IMR-90 (cell line): ENCODE results near the gene INTS11. TPM values are rescaled to one million over a fixed set of nuclear protein-coding genes. Genes with fewer than 3 reads are reported as not detected.

Experiments used
- ATAC-seq: fragments of 200-7000 bp; cut with Tn5 transposase; 2 replicates; pipeline ENCODE4 v1.9.1; 2020; ENCODE audit warnings: low read depth, mild to moderate bottlenecking, moderate library complexity
- BruUV-seq: library from RNA; stranded (reverse); fragments of 400-500 nt; replicated peaks from 2 replicates; lab custom pipeline; 2021; lab: Mats Ljungman, UMichigan
- CTCF ChIA-PET: fragments of 300-600 bp; formaldehyde crosslinking; extraction: SDS; loops from one replicate; lab custom pipeline; 2021; ENCODE audit warnings: antibody characterized with exemption; lab: Yijun Ruan, JAX
- POLR2A ChIA-PET: fragments of 300-600 bp; sonication (Branson Sonifier 250); formaldehyde crosslinking; loops from one replicate; lab custom pipeline; 2022; ENCODE audit warnings: antibody characterized with exemption; ENCODE audit not compliant: unreplicated experiment; lab: Charles Lee
- DNase-seq: peaks from one replicate; pipeline ENCODE4 v3.0.0; 2013
- H2AFZ ChIP-seq: replicated peaks from 2 replicates; pipeline ENCODE3; 2013; ENCODE audit warnings: low read length, mild to moderate bottlenecking; ENCODE audit not compliant: poor library complexity
- H2AK5ac ChIP-seq: 2 replicates; pipeline ENCODE4 v1.6.1; 2013; ENCODE audit warnings: low read depth, low read length, inconsistent platforms
- H2AK9ac ChIP-seq: replicated peaks from 2 replicates; pipeline ENCODE3; 2013; ENCODE audit warnings: mild to moderate bottlenecking, low read depth, low read length, moderate library complexity; ENCODE audit not compliant: poor library complexity
- H2BK120ac ChIP-seq: 2 replicates; pipeline ENCODE4 v1.6.1; 2013; ENCODE audit warnings: low read depth, low read length, inconsistent platforms
- H2BK15ac ChIP-seq: 3 replicates; pipeline ENCODE4 v1.6.1; 2013; ENCODE audit warnings: low read depth, low read length, inconsistent platforms
- H2BK20ac ChIP-seq: 2 replicates; pipeline ENCODE4 v1.6.1; 2013; ENCODE audit warnings: low read depth, mild to moderate bottlenecking, inconsistent platforms, low read length, moderate library complexity
- H2BK5ac ChIP-seq: 2 replicates; pipeline ENCODE4 v1.6.1; 2013; ENCODE audit warnings: mild to moderate bottlenecking, low read depth, low read length, inconsistent platforms; ENCODE audit not compliant: poor library complexity, severe bottlenecking
- H3K14ac ChIP-seq: replicated peaks from 2 replicates; pipeline ENCODE4 v1.6.1; 2013; ENCODE audit warnings: low read depth, low read length, inconsistent platforms
- H3K18ac ChIP-seq: 2 replicates; pipeline ENCODE4 v1.6.1; 2013; ENCODE audit warnings: low read depth, low read length, control low read depth
- H3K23ac ChIP-seq: 2 replicates; pipeline ENCODE4 v1.6.1; 2013; ENCODE audit warnings: low read depth, low read length, inconsistent platforms
- H3K27ac ChIP-seq: 2 replicates; pipeline ENCODE4 v1.5.1; 2013; ENCODE audit warnings: mild to moderate bottlenecking, control low read depth, low read length; ENCODE audit not compliant: insufficient read depth
- H3K27me3 ChIP-seq: 2 replicates; pipeline ENCODE4 v1.6.1; 2013; ENCODE audit warnings: low read length; ENCODE audit not compliant: control insufficient read depth, insufficient read depth
- H3K36me3 ChIP-seq: 2 replicates; pipeline ENCODE4 v1.6.1; 2013; ENCODE audit warnings: low read length, mixed read lengths; ENCODE audit not compliant: control insufficient read depth, insufficient read depth
- H3K4ac ChIP-seq: 2 replicates; pipeline ENCODE4 v1.6.1; 2013; ENCODE audit warnings: low read depth, low read length, inconsistent platforms
- H3K4me1 ChIP-seq: 2 replicates; pipeline ENCODE4 v1.6.1; 2013; ENCODE audit warnings: low read length, mixed read lengths; ENCODE audit not compliant: control insufficient read depth, insufficient read depth
- H3K4me2 ChIP-seq: 2 replicates; pipeline ENCODE4 v1.6.1; 2013; ENCODE audit warnings: low read depth, mild to moderate bottlenecking, control low read depth, low read length, moderate library complexity
- H3K4me3 ChIP-seq: 2 replicates; pipeline ENCODE4 v1.5.1; 2013; ENCODE audit warnings: low read depth, mild to moderate bottlenecking, control low read depth, low read length, moderate library complexity; ENCODE audit not compliant: insufficient read depth
- H3K56ac ChIP-seq: 2 replicates; pipeline ENCODE4 v1.6.1; 2013; ENCODE audit warnings: low read length, inconsistent platforms; ENCODE audit not compliant: insufficient read depth; ENCODE audit errors: extremely low read depth
- H3K79me1 ChIP-seq, 2 experiments: 2 replicates each; pipeline ENCODE4 v1.6.1; 2013; ENCODE audit warnings: low read length in 2 of 2, inconsistent platforms in 1 of 2, low read depth in 1 of 2
- H3K9ac ChIP-seq: 2 replicates; pipeline ENCODE4 v1.6.1; 2013; ENCODE audit warnings: low read depth, low read length, control low read depth
- H3K9me1 ChIP-seq: 2 replicates; pipeline ENCODE4 v1.6.1; 2013; ENCODE audit warnings: low read length, inconsistent platforms; ENCODE audit not compliant: insufficient read depth
- H3K9me3 ChIP-seq: 2 replicates; pipeline ENCODE4 v1.6.1; 2013; ENCODE audit warnings: low read length; ENCODE audit not compliant: control insufficient read depth, insufficient read depth
- H4K20me1 ChIP-seq: 2 replicates; pipeline ENCODE4 v1.6.1; 2013; ENCODE audit warnings: low read length, inconsistent platforms; ENCODE audit not compliant: insufficient read depth
- H4K5ac ChIP-seq: 2 replicates; pipeline ENCODE4 v1.6.1; 2013; ENCODE audit warnings: mild to moderate bottlenecking, low read depth, low read length, control low read depth
- H4K8ac ChIP-seq, 2 experiments: 2 replicates each; pipeline ENCODE4 v1.6.1; 2013; ENCODE audit warnings: low read depth in 2 of 2, low read length in 2 of 2, control low read depth in 1 of 2, inconsistent platforms in 1 of 2
- H4K91ac ChIP-seq: 2 replicates; pipeline ENCODE4 v1.6.1; 2013; ENCODE audit warnings: low read depth, low read length, inconsistent platforms; ENCODE audit not compliant: insufficient read depth
- MXI1 ChIP-seq: IDR thresholded peaks from 2 replicates; pipeline ENCODE4 v1.6.1; 2012; ENCODE audit warnings: low read depth, mild to moderate bottlenecking, low read length, moderate library complexity, borderline replicate concordance
- SMC3 ChIP-seq: fragments of 150-350 bp; IDR thresholded peaks from 2 replicates; pipeline ENCODE4 v1.6.1; 2016; ENCODE audit warnings: low read depth, mild to moderate bottlenecking, antibody characterized with exemption, low read length, moderate library complexity
- WGBS, 2 experiments: methylation state at CpG; one replicate each; pipeline versions ENCODE4 v1.1.5 to v1.1.7; 2013; ENCODE audit warnings: missing lambda C conversion rate in 2 of 2; ENCODE audit not compliant: insufficient read length in 1 of 2; ENCODE audit errors: extremely low coverage in 2 of 2; 5-methylcytosine and 5-hydroxymethylcytosine counted together
- dilution Hi-C: fragments of 300-500 bp; cut with HindIII; formaldehyde crosslinking; loops from one replicate; pipeline ENCODE4 v1.14.3; 2018; ENCODE audit warnings: low sequenced_read_pairs; ENCODE audit not compliant: unreplicated experiment
- in situ Hi-C: fragments of 300-500 bp; cut with MboI; formaldehyde crosslinking; loops from 3 replicates; pipeline ENCODE4 v1.14.3; 2019; ENCODE audit warnings: low sequenced_read_pairs, inconsistent platforms, mixed read lengths
- intact Hi-C: fragments of 100-400 bp; cut with micrococcal nuclease; formaldehyde crosslinking; loops from 2 replicates; pipeline ENCODE4 v1.10.0; 2022
- polyA plus RNA-seq, 3 experiments: library from polyadenylated mRNA; depleted of rRNA; stranded (reverse); fragments of >200 nt; gene quantifications; 2 replicates each; pipeline ENCODE4 v1.2.3, GENCODE V29; 2012; ENCODE audit warnings: low replicate concordance in 1 of 3
- total RNA-seq: library from RNA; depleted of rRNA; stranded (reverse); fragments of >200 nt; gene quantifications from 2 replicates; pipeline ENCODE4 v1.2.3, GENCODE V29; 2012
- TF ChIP-seq, protein P1 (sequence below): fragments of 150-350 bp; IDR thresholded peaks from 2 replicates; pipeline ENCODE4 v1.6.1; 2017; ENCODE audit warnings: mild to moderate bottlenecking, antibody characterized with exemption, low read length, low read depth
- TF ChIP-seq, protein P2 (sequence below): fragments of 150-350 bp; IDR thresholded peaks from 2 replicates; pipeline ENCODE4 v1.6.1; 2016; ENCODE audit warnings: low read depth, mild to moderate bottlenecking, low read length, moderate library complexity, borderline replicate concordance

The INTS11 gene
- total and polyA plus RNA-seq, 2 of the 4 experiments (the other 2 are of a cell fraction) = 56.1 to 123 TPM

DNA sequence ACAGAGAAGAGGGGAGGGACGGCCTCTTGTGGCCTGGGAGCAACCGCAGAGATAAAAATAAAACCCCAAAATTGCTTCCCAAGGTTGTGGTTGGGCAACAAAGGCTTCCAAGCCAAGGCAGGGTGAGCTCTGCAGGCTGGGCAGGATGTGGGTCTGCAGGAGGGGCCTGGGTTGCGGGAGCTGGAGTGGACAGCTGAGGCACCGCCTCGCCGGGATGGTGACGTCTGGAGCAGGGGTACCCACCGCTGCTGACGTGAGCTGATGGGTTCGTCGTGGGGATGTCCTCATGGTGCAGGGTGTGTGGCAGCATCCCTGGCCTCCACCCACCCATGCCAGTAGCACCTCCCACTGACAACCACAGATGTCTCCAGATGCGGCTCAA, 46.9 kb upstream of the INTS11 start:
- Histone ChIP-seq H2BK120ac (no peak overlapping the region), H3K4me1 (peaks cover 12% of the 10 kb centered on the region), H3K9me3 (no peaks in the 10 kb centered on the region), H3K36me3 (peaks cover 8% of the 10 kb centered on the region), H3K4me2 (no peak overlapping the region), H4K20me1 (peaks cover 11% of the 10 kb centered on the region; the same call in 1 of the 2 replicates), H3K18ac (no peak overlapping the region), H2AK9ac (peak overlapping the region; percentile 82), H3K27ac (no peak overlapping the region), H3K79me1 (peaks cover 3 to 48% of the 10 kb centered on the region in 2 experiments; a peak in 3 of 4 replicates), H2BK15ac (no peak overlapping the region), H2AK5ac (peak overlapping the region; percentile 60), H4K91ac (no peak overlapping the region), H3K4me3 (no peak overlapping the region), H3K9ac (no peak overlapping the region), H2BK20ac (no peak overlapping the region), H3K27me3 (no peaks in the 10 kb centered on the region), H4K5ac (no peak overlapping the region), H2BK5ac (peak overlapping the region; percentile 10), H3K56ac (no peak overlapping the region), H3K4ac (no peak overlapping the region), H3K23ac (no peak overlapping the region), H3K14ac (no peak overlapping the region), H2AFZ (peak overlapping the region; percentile 29), H3K9me1 (0 out of 2 replicates have a peak, but pooled peaks cover 5% of the 10 kb centered on the region), H4K8ac (no peak overlapping the region)
- ATAC-seq (no peak), DNase-seq (no peak)
- dilution Hi-C loops (no loop called here), in situ Hi-C loops (no loop called here), intact Hi-C loops (no loop called here)
- WGBS, 2 experiments = no CpG with 5 or more reads among the region's 12 CpGs
- ChIA-PET CTCF (interaction anchor here (0.8 kb wide), 1 partner anchor 23 kb away, joined by 3 read pairs; no protein-coding TSS in a partner anchor), POLR2A (no interaction called here)
- no TSS peak for BruUV-seq
- TF ChIP-seq SMC3 (no peak), MXI1 (no peak)
- TF ChIP-seq, protein P1, sequence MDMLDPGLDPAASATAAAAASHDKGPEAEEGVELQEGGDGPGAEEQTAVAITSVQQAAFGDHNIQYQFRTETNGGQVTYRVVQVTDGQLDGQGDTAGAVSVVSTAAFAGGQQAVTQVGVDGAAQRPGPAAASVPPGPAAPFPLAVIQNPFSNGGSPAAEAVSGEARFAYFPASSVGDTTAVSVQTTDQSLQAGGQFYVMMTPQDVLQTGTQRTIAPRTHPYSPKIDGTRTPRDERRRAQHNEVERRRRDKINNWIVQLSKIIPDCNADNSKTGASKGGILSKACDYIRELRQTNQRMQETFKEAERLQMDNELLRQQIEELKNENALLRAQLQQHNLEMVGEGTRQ = no peak
- TF ChIP-seq, protein P2, sequence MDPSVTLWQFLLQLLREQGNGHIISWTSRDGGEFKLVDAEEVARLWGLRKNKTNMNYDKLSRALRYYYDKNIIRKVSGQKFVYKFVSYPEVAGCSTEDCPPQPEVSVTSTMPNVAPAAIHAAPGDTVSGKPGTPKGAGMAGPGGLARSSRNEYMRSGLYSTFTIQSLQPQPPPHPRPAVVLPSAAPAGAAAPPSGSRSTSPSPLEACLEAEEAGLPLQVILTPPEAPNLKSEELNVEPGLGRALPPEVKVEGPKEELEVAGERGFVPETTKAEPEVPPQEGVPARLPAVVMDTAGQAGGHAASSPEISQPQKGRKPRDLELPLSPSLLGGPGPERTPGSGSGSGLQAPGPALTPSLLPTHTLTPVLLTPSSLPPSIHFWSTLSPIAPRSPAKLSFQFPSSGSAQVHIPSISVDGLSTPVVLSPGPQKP = no peak
